T-cell (primary cell): Measurements from ENCODE around the gene OR10G8. TPM values are rescaled to one million over a fixed set of nuclear protein-coding genes. Genes with fewer than 3 reads are reported as not detected.

Source experiments
- ATAC-seq, 4 experiments: fragments of 200-7000 bp in 3 of 4; fragments of 150-1000 bp in 1 of 4; cut with Tn5 transposase; replicated peaks in 1 of 4; 1 replicate in 3 of 4; 2 replicates in 1 of 4; pipeline ENCODE4 v1.10.0; 2021; ENCODE audit warnings: moderate library complexity in 3 of 4, mild to moderate bottlenecking in 2 of 4, moderate number of reproducible peaks in 1 of 4
- CTCF ChIA-PET, 2 donors: fragments of 300-600 bp; sonication (Branson Sonifier 250); formaldehyde crosslinking; loops; one replicate each; lab custom pipeline; 2022; ENCODE audit warnings: antibody characterized with exemption in 2 of 2; lab: Charles Lee
- POLR2A ChIA-PET, 2 donors: fragments of 300-600 bp; sonication (Branson Sonifier 250); formaldehyde crosslinking; loops; one replicate each; lab custom pipeline; 2022; ENCODE audit warnings: antibody characterized with exemption in 2 of 2; lab: Charles Lee
- DNase-seq, 35 experiments: peaks; one replicate each; pipeline versions ENCODE4 v3.0.0 to v3.0.0-alpha.2; 2013 to 2023
- H3K27ac ChIP-seq: one replicate; pipeline ENCODE4 v1.5.1; 2013; ENCODE audit warnings: low read length
- H3K27me3 ChIP-seq, 2 experiments: replicated peaks in 1 of 2; 1 replicate in 1 of 2; 2 replicates in 1 of 2; pipeline versions ENCODE4 v1.6.1 to v1.7.0; 2013; ENCODE audit warnings: low read length in 1 of 2, mixed read lengths in 1 of 2; ENCODE audit not compliant: control insufficient read depth in 2 of 2, insufficient read depth in 2 of 2; ENCODE audit errors: extremely low read depth in 1 of 2
- H3K36me3 ChIP-seq, 2 donors: 1 replicate in 1 of 2; 2 replicates in 1 of 2; pipeline versions ENCODE4 v1.6.1 to v1.7.0; 2013; ENCODE audit warnings: low read length in 1 of 2; ENCODE audit not compliant: control insufficient read depth in 2 of 2, insufficient read depth in 1 of 2; ENCODE audit errors: extremely low read depth in 1 of 2
- H3K4me1 ChIP-seq, 2 experiments: 1 replicate in 1 of 2; 2 replicates in 1 of 2; pipeline versions ENCODE4 v1.6.1 to v1.7.0; 2013; ENCODE audit warnings: low read length in 2 of 2, mixed read lengths in 1 of 2; ENCODE audit not compliant: insufficient read depth in 2 of 2, control insufficient read depth in 1 of 2; ENCODE audit errors: extremely low read depth in 1 of 2
- H3K4me3 ChIP-seq, 2 donors: 1 replicate in 1 of 2; 2 replicates in 1 of 2; pipeline versions ENCODE4 v1.5.1 to v1.7.0; 2013; ENCODE audit warnings: mild to moderate bottlenecking in 2 of 2, low read length in 1 of 2, moderate library complexity in 1 of 2; ENCODE audit not compliant: control insufficient read depth in 1 of 2; ENCODE audit errors: extremely low read depth in 1 of 2
- H3K9me3 ChIP-seq: 2 replicates; pipeline ENCODE4 v1.7.0; 2013
- H3K27ac Mint-ChIP-seq, 2 donors: one replicate each; pipeline ENCODE4 v1.8.0; 2020 to 2021; ENCODE audit warnings: mild to moderate bottlenecking in 2 of 2, mixed read lengths in 2 of 2
- H3K27me3 Mint-ChIP-seq, 2 donors: one replicate each; pipeline ENCODE4 v1.8.0; 2021 to 2022; ENCODE audit warnings: mixed read lengths in 2 of 2
- H3K36me3 Mint-ChIP-seq: one replicate; pipeline ENCODE4 v1.8.0; 2021; ENCODE audit warnings: mixed read lengths
- H3K4me1 Mint-ChIP-seq, 3 donors: one replicate each; pipeline ENCODE4 v1.8.0; 2020 to 2022; ENCODE audit warnings: mixed read lengths in 3 of 3, mild to moderate bottlenecking in 1 of 3
- H3K4me3 Mint-ChIP-seq, 3 donors: one replicate each; pipeline ENCODE4 v1.8.0; 2020 to 2022; ENCODE audit warnings: mild to moderate bottlenecking in 3 of 3, mixed read lengths in 3 of 3, moderate library complexity in 3 of 3
- H3K9me3 Mint-ChIP-seq, 3 donors: one replicate each; pipeline ENCODE4 v1.8.0; 2020 to 2022; ENCODE audit warnings: mixed read lengths in 3 of 3
- WGBS: methylation state at CpG from one replicate; pipeline ENCODE4 v1.1.5; 2013; ENCODE audit warnings: missing lambda C conversion rate; ENCODE audit not compliant: insufficient coverage; 5-methylcytosine and 5-hydroxymethylcytosine counted together
- total RNA-seq, 35 experiments: library from RNA in 6 of 35; stranded (reverse) in 6 of 35; fragments of 120-200 nt in 1 of 35; gene quantifications; one replicate each; pipeline versions ENCODE4 v1.2.1 to v1.2.4 and lab custom pipeline; 2013 to 2026

OR10G8 gene
- total RNA-seq, 5 donors from 2014 or later (not counting 1 experiment from before 2014, with no cell fraction given) = not detected

DNA sequence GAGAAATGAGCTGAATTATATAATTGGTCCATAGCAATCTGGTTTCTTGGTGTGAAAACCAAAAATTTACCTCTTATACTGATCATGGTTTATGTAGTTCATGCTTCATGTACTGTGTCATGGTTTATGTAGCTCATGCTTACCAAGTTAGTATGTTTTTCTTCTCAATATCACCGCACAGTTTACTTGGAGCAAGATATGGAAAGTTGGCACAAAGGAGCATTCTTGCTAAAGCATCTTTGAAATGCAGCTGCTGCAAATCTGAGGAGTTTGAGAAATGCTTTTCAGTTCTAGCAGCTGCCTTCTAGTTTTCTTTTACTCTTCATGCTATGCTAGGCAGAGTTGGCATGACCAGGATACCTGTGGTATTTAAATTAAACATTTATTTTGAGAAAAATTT is 10.1 kb downstream of the OR10G8 start:
- H3K4me1 ChIP-seq = no peaks in the 10 kb centered on the region
- no peak for ATAC-seq
- no peaks in the 10 kb centered on the region for H3K4me1 Mint-ChIP-seq
- H3K27ac ChIP-seq = no peak overlapping the region
- no peaks in the 10 kb centered on the region for H3K36me3 Mint-ChIP-seq
- DNase-seq = no peak
- no peaks in the 10 kb centered on the region for H3K36me3 ChIP-seq
- no peak overlapping the region for H3K4me3 ChIP-seq
- H3K9me3 ChIP-seq = no peaks in the 10 kb centered on the region
- H3K27me3 Mint-ChIP-seq = peaks cover 7 to 20% of the 10 kb centered on the region in 2 donors
- no peaks in the 10 kb centered on the region for H3K27me3 ChIP-seq
- H3K27ac Mint-ChIP-seq = no peak overlapping the region
- ChIA-PET CTCF (no interaction called here), POLR2A (no interaction called here)
- no peak overlapping the region for H3K4me3 Mint-ChIP-seq
- WGBS = 100% methylated on average over 1 of the region's 1 CpG
- no peaks in the 10 kb centered on the region for H3K9me3 Mint-ChIP-seq

DNA sequence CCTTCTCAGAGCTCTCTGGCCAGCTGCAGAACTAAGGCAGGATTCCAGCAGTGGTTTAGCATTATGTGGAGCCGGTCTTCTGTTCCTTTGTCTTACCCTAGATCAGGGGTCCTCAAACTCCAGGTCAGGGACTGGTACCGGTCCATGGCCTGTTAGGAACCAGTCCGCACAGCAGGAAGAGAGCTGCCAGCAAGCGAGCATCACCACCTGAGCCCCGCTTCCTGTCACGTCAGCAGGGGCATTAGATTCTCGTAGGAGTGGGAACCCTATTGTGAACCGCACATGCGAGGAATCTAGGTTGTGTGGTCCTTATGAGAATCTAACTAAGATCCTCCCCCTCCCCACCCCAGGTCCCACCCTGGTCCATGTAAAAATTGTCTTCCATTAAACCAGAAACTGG is 13.0 kb downstream of the OR10G8 start:
- no peaks in the 10 kb centered on the region for H3K4me1 Mint-ChIP-seq
- ChIA-PET CTCF (no interaction called here), POLR2A (no interaction called here)
- H3K4me1 ChIP-seq = no peaks in the 10 kb centered on the region
- no peaks in the 10 kb centered on the region for H3K36me3 ChIP-seq
- peaks cover 7 to 17% of the 10 kb centered on the region in 2 donors for H3K27me3 Mint-ChIP-seq
- ATAC-seq (no peak), DNase-seq (no peak)
- 100% methylated on average over 3 of the region's 9 CpGs for WGBS
- H3K4me3 ChIP-seq = no peak overlapping the region
- no peak overlapping the region for H3K4me3 Mint-ChIP-seq
- no peaks in the 10 kb centered on the region for H3K9me3 Mint-ChIP-seq
- no peak overlapping the region for H3K27ac Mint-ChIP-seq
- H3K27me3 ChIP-seq = no peaks in the 10 kb centered on the region
- H3K9me3 ChIP-seq = no peaks in the 10 kb centered on the region
- no peaks in the 10 kb centered on the region for H3K36me3 Mint-ChIP-seq
- H3K27ac ChIP-seq = no peak overlapping the region

DNA sequence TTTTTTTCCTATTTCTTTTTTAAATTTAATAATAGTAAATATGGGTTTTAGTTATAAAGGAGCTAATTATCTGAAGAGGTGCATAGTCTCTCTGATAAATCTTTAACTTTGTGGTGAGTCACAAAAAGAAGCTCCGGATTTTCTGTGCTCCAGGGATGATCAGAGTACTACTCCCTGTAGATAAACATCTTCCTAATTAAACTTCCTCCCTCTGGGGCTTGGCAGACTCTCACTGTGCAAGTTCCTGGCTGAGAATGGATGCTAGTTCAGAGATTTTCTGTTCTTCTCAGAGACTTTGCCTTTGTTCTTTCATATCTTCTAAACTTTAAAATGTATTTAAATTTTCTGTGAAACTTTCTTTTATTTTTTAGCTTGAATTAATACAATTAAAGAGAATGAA is 14.7 kb downstream of the OR10G8 start, which contains the start of gene OR10G7:
TSS of gene OR10G7 (minus strand) at position 72 of the 400 bp plus-strand sequence. CDS start 2,324 bp downstream, outside the sequence.
- Mint-ChIP-seq H3K4me3 (no peak within 1 kb of the TSS), H3K27me3 (peaks cover 4 to 9% of the 10 kb centered on the region in 2 donors), H3K9me3 (no peaks in the 10 kb centered on the region), H3K27ac (no peak within 1 kb of the TSS), H3K4me1 (no peaks in the 10 kb centered on the region), H3K36me3 (no peaks in the 10 kb centered on the region)
- Histone ChIP-seq H3K36me3 (no peaks in the 10 kb centered on the region), H3K9me3 (no peaks in the 10 kb centered on the region), H3K27ac (no peak within 1 kb of the TSS), H3K4me1 (no peaks in the 10 kb centered on the region), H3K27me3 (no peaks in the 10 kb centered on the region), H3K4me3 (no peak within 1 kb of the TSS)
- ChIA-PET CTCF (interaction anchor here in 1 of 2 donors (0.9 kb wide), 1 partner anchor 10 kb away, joined by 3 read pairs; no protein-coding TSS in a partner anchor), POLR2A (no interaction called here)
- DNase-seq (no peak), ATAC-seq (no peak)
- WGBS = no CpG with 5 or more reads among the region's 1 CpG

DNA sequence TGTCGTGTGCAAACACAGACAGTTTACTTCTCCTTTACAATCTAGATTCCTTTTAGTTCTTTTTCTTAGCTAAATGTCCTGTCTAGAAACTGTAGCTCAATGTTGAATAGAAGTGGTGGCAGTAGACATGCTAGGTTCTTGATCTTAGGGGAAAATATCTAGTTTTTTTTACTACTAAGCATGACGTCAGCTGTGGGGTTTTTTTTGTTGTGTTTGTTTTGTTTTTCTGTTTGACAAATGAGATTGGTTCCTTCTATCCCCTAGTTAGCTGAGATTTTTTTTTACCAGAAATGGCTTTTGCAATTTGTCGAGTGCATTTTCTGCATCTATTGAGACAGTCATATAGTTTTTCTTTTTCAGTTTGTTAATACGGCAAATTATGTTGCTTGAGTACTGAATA is 16.8 kb downstream of the OR10G8 start:
- no peak overlapping the region for H3K4me3 ChIP-seq
- H3K4me1 ChIP-seq = no peaks in the 10 kb centered on the region
- POLR2A ChIA-PET = no interaction called here
- CTCF ChIA-PET = no interaction called here
- H3K27me3 Mint-ChIP-seq = no peaks in the 10 kb centered on the region
- no peaks in the 10 kb centered on the region for H3K36me3 Mint-ChIP-seq
- H3K9me3 ChIP-seq = no peaks in the 10 kb centered on the region
- WGBS = no CpG with 5 or more reads among the region's 4 CpGs
- H3K9me3 Mint-ChIP-seq = no peaks in the 10 kb centered on the region
- H3K27ac Mint-ChIP-seq = no peak overlapping the region
- H3K27ac ChIP-seq = no peak overlapping the region
- H3K4me3 Mint-ChIP-seq = no peak overlapping the region
- DNase-seq = no peak
- ATAC-seq = no peak
- no peaks in the 10 kb centered on the region for H3K27me3 ChIP-seq
- no peaks in the 10 kb centered on the region for H3K36me3 ChIP-seq
- no peaks in the 10 kb centered on the region for H3K4me1 Mint-ChIP-seq

DNA sequence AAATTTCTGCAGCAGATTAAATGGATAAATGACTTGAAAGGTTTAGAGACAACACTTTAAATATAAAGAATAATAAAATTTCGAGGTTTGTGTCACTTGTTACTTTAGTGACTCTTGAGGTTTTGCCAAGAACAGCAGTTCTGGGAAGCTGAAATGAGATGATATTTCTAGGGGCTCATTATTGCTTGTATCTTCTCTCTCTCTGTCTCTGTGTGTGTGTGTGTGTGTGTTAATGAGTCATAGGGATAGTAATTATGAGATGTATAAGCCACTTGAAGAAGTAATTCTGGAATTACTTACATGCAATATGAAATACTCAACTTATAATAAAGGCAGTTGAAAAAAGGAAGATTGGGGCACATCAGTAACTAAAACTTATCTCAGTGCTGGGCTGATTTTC is 24.1 kb downstream of the OR10G8 start:
- no peak overlapping the region for H3K27ac Mint-ChIP-seq
- no peak overlapping the region for H3K4me3 ChIP-seq
- H3K27me3 ChIP-seq = peaks cover 0 to 9% of the 10 kb centered on the region in 2 experiments
- no peaks in the 10 kb centered on the region for H3K9me3 ChIP-seq
- ChIA-PET POLR2A (no interaction called here), CTCF (no interaction called here)
- H3K4me1 Mint-ChIP-seq = no peaks in the 10 kb centered on the region
- DNase-seq (no peak), ATAC-seq (no peak)
- H3K9me3 Mint-ChIP-seq = no peaks in the 10 kb centered on the region
- H3K27ac ChIP-seq = no peak overlapping the region
- peaks cover 4 to 10% of the 10 kb centered on the region in 2 donors for H3K27me3 Mint-ChIP-seq
- no peak overlapping the region for H3K4me3 Mint-ChIP-seq
- H3K36me3 Mint-ChIP-seq = no peaks in the 10 kb centered on the region
- no peaks in the 10 kb centered on the region for H3K36me3 ChIP-seq
- WGBS = no CpG with 5 or more reads among the region's 1 CpG
- H3K4me1 ChIP-seq = no peaks in the 10 kb centered on the region

DNA sequence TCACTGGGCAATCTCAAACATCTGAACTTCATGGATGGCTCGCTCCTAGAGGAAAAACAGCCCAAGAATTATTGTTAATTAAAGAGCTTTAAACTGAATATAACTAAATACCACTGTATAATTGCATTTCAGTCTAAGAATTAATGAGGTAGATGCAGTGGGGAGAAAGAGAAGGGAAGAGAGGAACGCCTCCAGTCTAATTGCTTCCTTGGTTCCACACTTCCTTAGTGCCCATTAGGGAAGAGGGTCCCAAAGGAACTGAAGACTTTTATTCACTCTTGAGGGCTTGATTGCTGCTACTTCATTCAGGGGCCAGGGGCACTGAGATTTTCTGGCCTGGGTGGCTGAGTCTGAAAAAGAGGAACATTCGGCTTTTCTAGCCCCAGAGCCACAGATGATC is 26.4 kb downstream of the OR10G8 start:
- peaks cover 0 to 9% of the 10 kb centered on the region in 2 experiments for H3K27me3 ChIP-seq
- Mint-ChIP-seq H3K27me3 (peaks cover 4 to 10% of the 10 kb centered on the region in 2 donors), H3K4me3 (no peak overlapping the region), H3K4me1 (no peaks in the 10 kb centered on the region), H3K9me3 (no peaks in the 10 kb centered on the region), H3K36me3 (no peaks in the 10 kb centered on the region), H3K27ac (no peak overlapping the region)
- ATAC-seq (no peak), DNase-seq (no peak)
- WGBS = 100% methylated on average over 1 of the region's 3 CpGs
- POLR2A ChIA-PET = interaction anchor here in 1 of 2 donors (0.5 kb wide), 1 partner anchor 526 kb away, joined by 4 read pairs; no protein-coding TSS in a partner anchor
- no peaks in the 10 kb centered on the region for H3K36me3 ChIP-seq
- no peaks in the 10 kb centered on the region for H3K9me3 ChIP-seq
- no peak overlapping the region for H3K27ac ChIP-seq
- CTCF ChIA-PET = no interaction called here
- H3K4me1 ChIP-seq = no peaks in the 10 kb centered on the region
- H3K4me3 ChIP-seq = no peak overlapping the region
